Inflammatory macrophage treated with lipopolysaccharide for 4 hours (primary cell): Measurements from ENCODE around the gene ARHGEF17.
"Not testable (repeated sequence)": the region's sequence is repeated elsewhere in the genome, so short reads cannot be mapped to it uniquely, and the experiment has no call there.

Source experiments
- DNase-seq: peaks from one replicate; pipeline ENCODE4 v3.0.0-alpha.2; 2020

ARHGEF17 gene

GRCh38 chr11:73308003-73308960 is at the start of gene ARHGEF17:
Gene ARHGEF17, plus strand, starts transcription at chr11:73308276. Its CDS starts 363 bp downstream, at chr11:73308639.
- no peak for DNase-seq

GRCh38 chr11:73259406-73260126 is 48.5 kb upstream of the ARHGEF17 start:
- DNase-seq: no peak

GRCh38 chr11:73260127-73260457 is 48.0 kb upstream of the ARHGEF17 start:
- no peak for DNase-seq

GRCh38 chr11:73262851-73263495 is 45.1 kb upstream of the ARHGEF17 start:
- peak; percentile 81 for DNase-seq

- no peak for DNase-seq
Measured at GRCh38 chr11:73263640-73264039, 44.4 kb upstream of the ARHGEF17 start.

GRCh38 chr11:73265278-73265810 is 42.7 kb upstream of the ARHGEF17 start:
- no peak for DNase-seq

GRCh38 chr11:73265853-73266645 is 42.0 kb upstream of the ARHGEF17 start:
- DNase-seq: no peak

GRCh38 chr11:73266646-73267020 is 41.4 kb upstream of the ARHGEF17 start:
- no peak for DNase-seq

GRCh38 chr11:73267122-73267846 is 40.8 kb upstream of the ARHGEF17 start:
- DNase-seq: no peak

GRCh38 chr11:73267906-73268540 is 40.1 kb upstream of the ARHGEF17 start:
- DNase-seq: no peak

GRCh38 chr11:73268671-73269271 is 39.3 kb upstream of the ARHGEF17 start:
- no peak for DNase-seq

- no peak for DNase-seq
Measured at GRCh38 chr11:73269459-73270015, 38.5 kb upstream of the ARHGEF17 start.

- peak; percentile 87 for DNase-seq
Measured at GRCh38 chr11:73270016-73270854, 37.8 kb upstream of the ARHGEF17 start.

GRCh38 chr11:73270855-73271477 is 37.1 kb upstream of the ARHGEF17 start:
- no peak for DNase-seq

- not testable (repeated sequence) for DNase-seq
Measured at GRCh38 chr11:73271478-73271865, 36.6 kb upstream of the ARHGEF17 start.

- peak; percentile 87 for DNase-seq
Measured at GRCh38 chr11:73271936-73272679, 36.0 kb upstream of the ARHGEF17 start, which contains the start of gene P2RY6. Gene P2RY6, plus strand, starts transcription at chr11:73272338. Its CDS starts 24,181 bp downstream, at chr11:73296519.

- DNase-seq: no peak
Measured at GRCh38 chr11:73272680-73273038, 35.4 kb upstream of the ARHGEF17 start.
